Measurements from ENCODE around the gene RAD51. TPM values are rescaled to one million over a fixed set of nuclear protein-coding genes. Genes with fewer than 3 reads are reported as not detected.

RAD51 gene
- total and polyA plus RNA-seq, 9 of the 15 experiments (the other 6 are each of a cell fraction or from before 2014, with no cell fraction given) = 16.0 to 63.8 (median 34.6) TPM

DNA sequence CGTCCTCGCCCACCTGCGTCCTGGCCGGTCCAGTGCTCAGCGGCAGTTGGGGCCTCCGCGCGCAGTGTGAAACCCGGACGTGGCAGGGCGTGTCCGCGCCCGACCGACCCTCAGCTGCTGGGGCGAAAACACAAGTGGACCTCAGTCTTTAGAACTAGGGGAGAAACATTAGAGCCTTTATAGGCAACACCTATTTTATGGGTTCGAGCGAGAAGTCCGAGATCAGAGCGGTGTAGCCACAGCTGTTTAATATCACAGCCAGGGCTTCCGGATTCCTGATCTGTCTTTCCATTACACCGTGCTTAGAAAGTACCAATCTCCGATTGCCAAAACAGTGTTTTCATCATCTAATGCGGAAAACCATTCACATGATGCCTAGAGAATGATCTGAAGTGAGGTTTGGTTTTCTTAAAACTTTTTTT lies 506 bp downstream of the RAD51 start (continued):
- TF ChIP-seq, protein P1, sequence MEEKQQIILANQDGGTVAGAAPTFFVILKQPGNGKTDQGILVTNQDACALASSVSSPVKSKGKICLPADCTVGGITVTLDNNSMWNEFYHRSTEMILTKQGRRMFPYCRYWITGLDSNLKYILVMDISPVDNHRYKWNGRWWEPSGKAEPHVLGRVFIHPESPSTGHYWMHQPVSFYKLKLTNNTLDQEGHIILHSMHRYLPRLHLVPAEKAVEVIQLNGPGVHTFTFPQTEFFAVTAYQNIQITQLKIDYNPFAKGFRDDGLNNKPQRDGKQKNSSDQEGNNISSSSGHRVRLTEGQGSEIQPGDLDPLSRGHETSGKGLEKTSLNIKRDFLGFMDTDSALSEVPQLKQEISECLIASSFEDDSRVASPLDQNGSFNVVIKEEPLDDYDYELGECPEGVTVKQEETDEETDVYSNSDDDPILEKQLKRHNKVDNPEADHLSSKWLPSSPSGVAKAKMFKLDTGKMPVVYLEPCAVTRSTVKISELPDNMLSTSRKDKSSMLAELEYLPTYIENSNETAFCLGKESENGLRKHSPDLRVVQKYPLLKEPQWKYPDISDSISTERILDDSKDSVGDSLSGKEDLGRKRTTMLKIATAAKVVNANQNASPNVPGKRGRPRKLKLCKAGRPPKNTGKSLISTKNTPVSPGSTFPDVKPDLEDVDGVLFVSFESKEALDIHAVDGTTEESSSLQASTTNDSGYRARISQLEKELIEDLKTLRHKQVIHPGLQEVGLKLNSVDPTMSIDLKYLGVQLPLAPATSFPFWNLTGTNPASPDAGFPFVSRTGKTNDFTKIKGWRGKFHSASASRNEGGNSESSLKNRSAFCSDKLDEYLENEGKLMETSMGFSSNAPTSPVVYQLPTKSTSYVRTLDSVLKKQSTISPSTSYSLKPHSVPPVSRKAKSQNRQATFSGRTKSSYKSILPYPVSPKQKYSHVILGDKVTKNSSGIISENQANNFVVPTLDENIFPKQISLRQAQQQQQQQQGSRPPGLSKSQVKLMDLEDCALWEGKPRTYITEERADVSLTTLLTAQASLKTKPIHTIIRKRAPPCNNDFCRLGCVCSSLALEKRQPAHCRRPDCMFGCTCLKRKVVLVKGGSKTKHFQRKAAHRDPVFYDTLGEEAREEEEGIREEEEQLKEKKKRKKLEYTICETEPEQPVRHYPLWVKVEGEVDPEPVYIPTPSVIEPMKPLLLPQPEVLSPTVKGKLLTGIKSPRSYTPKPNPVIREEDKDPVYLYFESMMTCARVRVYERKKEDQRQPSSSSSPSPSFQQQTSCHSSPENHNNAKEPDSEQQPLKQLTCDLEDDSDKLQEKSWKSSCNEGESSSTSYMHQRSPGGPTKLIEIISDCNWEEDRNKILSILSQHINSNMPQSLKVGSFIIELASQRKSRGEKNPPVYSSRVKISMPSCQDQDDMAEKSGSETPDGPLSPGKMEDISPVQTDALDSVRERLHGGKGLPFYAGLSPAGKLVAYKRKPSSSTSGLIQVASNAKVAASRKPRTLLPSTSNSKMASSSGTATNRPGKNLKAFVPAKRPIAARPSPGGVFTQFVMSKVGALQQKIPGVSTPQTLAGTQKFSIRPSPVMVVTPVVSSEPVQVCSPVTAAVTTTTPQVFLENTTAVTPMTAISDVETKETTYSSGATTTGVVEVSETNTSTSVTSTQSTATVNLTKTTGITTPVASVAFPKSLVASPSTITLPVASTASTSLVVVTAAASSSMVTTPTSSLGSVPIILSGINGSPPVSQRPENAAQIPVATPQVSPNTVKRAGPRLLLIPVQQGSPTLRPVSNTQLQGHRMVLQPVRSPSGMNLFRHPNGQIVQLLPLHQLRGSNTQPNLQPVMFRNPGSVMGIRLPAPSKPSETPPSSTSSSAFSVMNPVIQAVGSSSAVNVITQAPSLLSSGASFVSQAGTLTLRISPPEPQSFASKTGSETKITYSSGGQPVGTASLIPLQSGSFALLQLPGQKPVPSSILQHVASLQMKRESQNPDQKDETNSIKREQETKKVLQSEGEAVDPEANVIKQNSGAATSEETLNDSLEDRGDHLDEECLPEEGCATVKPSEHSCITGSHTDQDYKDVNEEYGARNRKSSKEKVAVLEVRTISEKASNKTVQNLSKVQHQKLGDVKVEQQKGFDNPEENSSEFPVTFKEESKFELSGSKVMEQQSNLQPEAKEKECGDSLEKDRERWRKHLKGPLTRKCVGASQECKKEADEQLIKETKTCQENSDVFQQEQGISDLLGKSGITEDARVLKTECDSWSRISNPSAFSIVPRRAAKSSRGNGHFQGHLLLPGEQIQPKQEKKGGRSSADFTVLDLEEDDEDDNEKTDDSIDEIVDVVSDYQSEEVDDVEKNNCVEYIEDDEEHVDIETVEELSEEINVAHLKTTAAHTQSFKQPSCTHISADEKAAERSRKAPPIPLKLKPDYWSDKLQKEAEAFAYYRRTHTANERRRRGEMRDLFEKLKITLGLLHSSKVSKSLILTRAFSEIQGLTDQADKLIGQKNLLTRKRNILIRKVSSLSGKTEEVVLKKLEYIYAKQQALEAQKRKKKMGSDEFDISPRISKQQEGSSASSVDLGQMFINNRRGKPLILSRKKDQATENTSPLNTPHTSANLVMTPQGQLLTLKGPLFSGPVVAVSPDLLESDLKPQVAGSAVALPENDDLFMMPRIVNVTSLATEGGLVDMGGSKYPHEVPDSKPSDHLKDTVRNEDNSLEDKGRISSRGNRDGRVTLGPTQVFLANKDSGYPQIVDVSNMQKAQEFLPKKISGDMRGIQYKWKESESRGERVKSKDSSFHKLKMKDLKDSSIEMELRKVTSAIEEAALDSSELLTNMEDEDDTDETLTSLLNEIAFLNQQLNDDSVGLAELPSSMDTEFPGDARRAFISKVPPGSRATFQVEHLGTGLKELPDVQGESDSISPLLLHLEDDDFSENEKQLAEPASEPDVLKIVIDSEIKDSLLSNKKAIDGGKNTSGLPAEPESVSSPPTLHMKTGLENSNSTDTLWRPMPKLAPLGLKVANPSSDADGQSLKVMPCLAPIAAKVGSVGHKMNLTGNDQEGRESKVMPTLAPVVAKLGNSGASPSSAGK (IDR thresholded peaks at IDR 0.05) = 0 out of 2 replicates have a peak, but pooled peaks have one; percentile 6
- TF ChIP-seq MAZ (CRISPR knock-in tag; conservative IDR thresholded peaks at IDR 0.05 in 1 of 2, IDR thresholded peaks at IDR 0.05 in 1 of 2) (no peak), MCM7 (IDR thresholded peaks at IDR 0.05) (no peak), NELFE (IDR thresholded peaks at IDR 0.05; ENCODE audit: insufficient read depth, insufficient read length) (no peak), SAP30 (IDR thresholded peaks at IDR 0.05; ENCODE audit: borderline replicate concordance, insufficient read depth, low read depth, low read length, poor library complexity, severe bottlenecking) (peak; percentile 4), PHB (CRISPR knock-in tag; IDR thresholded peaks at IDR 0.05) (no peak), ZFX (CRISPR knock-in tag; IDR thresholded peaks at IDR 0.05) (0 out of 2 replicates have a peak, but pooled peaks have one; percentile 55), FOXM1 (IDR thresholded peaks at IDR 0.05; ENCODE audit: low read depth) (no peak), FOXM1 (CRISPR knock-in tag; IDR thresholded peaks at IDR 0.05; ENCODE audit: low read depth) (no peak)
- TF ChIP-seq, protein P2, sequence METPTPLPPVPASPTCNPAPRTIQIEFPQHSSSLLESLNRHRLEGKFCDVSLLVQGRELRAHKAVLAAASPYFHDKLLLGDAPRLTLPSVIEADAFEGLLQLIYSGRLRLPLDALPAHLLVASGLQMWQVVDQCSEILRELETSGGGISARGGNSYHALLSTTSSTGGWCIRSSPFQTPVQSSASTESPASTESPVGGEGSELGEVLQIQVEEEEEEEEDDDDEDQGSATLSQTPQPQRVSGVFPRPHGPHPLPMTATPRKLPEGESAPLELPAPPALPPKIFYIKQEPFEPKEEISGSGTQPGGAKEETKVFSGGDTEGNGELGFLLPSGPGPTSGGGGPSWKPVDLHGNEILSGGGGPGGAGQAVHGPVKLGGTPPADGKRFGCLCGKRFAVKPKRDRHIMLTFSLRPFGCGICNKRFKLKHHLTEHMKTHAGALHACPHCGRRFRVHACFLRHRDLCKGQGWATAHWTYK (CRISPR knock-in tag; IDR thresholded peaks at IDR 0.05) = no peak
- TF ChIP-seq, protein P3, sequence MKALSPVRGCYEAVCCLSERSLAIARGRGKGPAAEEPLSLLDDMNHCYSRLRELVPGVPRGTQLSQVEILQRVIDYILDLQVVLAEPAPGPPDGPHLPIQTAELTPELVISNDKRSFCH (CRISPR knock-in tag; IDR thresholded peaks at IDR 0.05) = no peak
- TF ChIP-seq, protein P3 (tag; IDR thresholded peaks at IDR 0.05) = no peak
- TF ChIP-seq, protein P4, sequence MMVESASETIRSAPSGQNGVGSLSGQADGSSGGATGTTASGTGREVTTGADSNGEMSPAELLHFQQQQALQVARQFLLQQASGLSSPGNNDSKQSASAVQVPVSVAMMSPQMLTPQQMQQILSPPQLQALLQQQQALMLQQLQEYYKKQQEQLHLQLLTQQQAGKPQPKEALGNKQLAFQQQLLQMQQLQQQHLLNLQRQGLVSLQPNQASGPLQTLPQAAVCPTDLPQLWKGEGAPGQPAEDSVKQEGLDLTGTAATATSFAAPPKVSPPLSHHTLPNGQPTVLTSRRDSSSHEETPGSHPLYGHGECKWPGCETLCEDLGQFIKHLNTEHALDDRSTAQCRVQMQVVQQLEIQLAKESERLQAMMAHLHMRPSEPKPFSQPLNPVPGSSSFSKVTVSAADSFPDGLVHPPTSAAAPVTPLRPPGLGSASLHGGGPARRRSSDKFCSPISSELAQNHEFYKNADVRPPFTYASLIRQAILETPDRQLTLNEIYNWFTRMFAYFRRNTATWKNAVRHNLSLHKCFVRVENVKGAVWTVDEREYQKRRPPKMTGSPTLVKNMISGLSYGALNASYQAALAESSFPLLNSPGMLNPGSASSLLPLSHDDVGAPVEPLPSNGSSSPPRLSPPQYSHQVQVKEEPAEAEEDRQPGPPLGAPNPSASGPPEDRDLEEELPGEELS (CRISPR knock-in tag; IDR thresholded peaks at IDR 0.05; ENCODE audit: borderline replicate concordance) = 0 out of 2 replicates have a peak, but pooled peaks have one; percentile 7
